HG03045 (cell line): ENCODE results near the gene MBD4.
"Not testable (repeated sequence)": the region's sequence is repeated elsewhere in the genome, so short reads cannot be mapped to it uniquely, and the experiment has no call there.

Experiments
- ATAC-seq: cut with Tn5 transposase; IDR thresholded peaks from one replicate; pipeline ENCODE4 v1.9.1; 2021; ENCODE audit warnings: mild to moderate bottlenecking, moderate library complexity; ENCODE audit not compliant: unreplicated experiment

Gene MBD4

DNA sequence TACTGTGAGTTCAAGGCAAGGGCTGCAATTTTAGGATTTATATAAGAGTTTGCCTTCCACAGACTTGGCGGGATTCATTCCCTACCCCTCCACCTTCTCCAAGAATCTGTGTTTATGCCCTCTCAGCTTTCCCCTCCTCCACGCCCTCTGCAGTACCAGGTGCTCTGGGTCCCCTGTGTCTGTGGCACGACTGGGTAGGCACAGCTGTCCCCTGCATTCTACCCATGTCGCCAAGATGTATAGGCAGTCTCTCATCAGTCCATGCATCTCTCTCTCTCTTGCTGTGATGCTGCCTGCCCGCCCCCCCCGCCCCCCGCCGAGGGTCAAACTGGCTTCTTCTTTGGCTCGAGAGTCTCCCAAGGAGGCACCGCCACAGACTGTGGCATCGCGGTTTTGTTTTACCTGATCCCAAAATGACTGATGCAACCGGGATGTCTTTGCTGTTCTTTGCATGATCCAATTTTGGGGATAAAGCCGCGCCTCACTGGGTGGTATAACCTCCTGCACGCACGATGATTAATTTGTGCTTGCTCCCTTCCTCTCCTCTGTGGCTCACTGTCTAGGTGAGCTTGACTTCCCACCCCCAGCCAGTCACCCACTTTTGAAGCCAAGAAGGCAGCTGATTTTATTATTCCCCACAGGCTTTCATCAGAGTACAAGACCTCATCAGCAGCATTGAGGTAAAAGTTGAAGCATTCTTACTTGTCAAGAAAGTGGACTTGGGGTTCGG lies 55.0 kb downstream of the MBD4 start:
- no peak for ATAC-seq

DNA sequence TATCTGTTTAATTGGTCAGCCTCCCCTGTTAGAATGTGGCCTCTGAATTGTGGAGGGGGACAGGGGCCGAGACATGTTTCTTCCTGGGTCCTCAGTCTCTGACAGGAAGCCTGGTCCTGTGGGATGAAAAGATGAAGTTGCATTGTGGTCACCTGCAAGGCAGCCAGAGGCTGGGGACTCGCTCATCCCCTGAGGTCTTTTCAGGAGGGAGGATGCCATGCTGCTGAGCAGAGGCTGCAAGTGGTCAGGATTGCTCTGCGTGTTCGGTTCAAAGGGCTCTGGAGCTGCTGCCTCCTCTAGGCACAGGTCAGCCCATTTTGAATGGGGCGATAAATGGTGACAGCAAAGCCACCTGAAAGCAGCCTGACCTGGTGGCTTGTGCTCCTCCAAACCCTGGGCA lies 55.6 kb downstream of the MBD4 start:
- ATAC-seq: not testable (repeated sequence)

GRCh38 chr3:129383292-129383860 lies 56.4 kb downstream of the MBD4 start:
- peak; percentile 76 for ATAC-seq

- ATAC-seq: no peak
Measured at GRCh38 chr3:129382366-129382765, 57.4 kb downstream of the MBD4 start.
